K562 (cell line): ENCODE results near the gene MLST8. TPM values are rescaled to one million over a fixed set of nuclear protein-coding genes. Genes with fewer than 3 reads are reported as not detected.

Experiments used
- BHLHE40 ChIP-seq: IDR thresholded peaks from 2 replicates; pipeline ENCODE4 v1.6.1; 2011; ENCODE audit warnings: low read length, improper control_type of control experiment
- CTCF ChIP-seq, 3 experiments: IDR thresholded peaks in 2 of 3; conservative IDR thresholded peaks in 1 of 3; 2 replicates each; pipeline ENCODE4 v1.5.1; 2011 to 2012; ENCODE audit warnings: low read length in 3 of 3, mild to moderate bottlenecking in 3 of 3, control low read depth in 2 of 3, improper control_type of control experiment in 1 of 3, inconsistent platforms in 1 of 3, low read depth in 1 of 3, mixed read lengths in 1 of 3, moderate library complexity in 1 of 3; ENCODE audit not compliant: insufficient read depth in 2 of 3
- DPF2 ChIP-seq: fragments of 450-650 bp; IDR thresholded peaks from 2 replicates; pipeline ENCODE4 v1.6.1; 2016
- GATAD2A ChIP-seq: fragments of 450-650 bp; IDR thresholded peaks from 2 replicates; pipeline ENCODE4 v1.6.1; 2017
- KLF13 ChIP-seq: fragments of 450-650 bp; IDR thresholded peaks from 2 replicates; pipeline ENCODE4 v1.6.1; 2016; ENCODE audit warnings: missing genetic modification characterization, low read depth, mild to moderate bottlenecking, missing compliant biosample characterization, moderate library complexity, borderline replicate concordance
- L3MBTL2 ChIP-seq: fragments of 450-650 bp; IDR thresholded peaks from 2 replicates; pipeline ENCODE4 v1.6.1; 2016; ENCODE audit warnings: mild to moderate bottlenecking, moderate library complexity
- NR1H2 ChIP-seq: sonication (generic); formaldehyde crosslinking; IDR thresholded peaks from 2 replicates; pipeline ENCODE4 v1.4.0; 2020; ENCODE audit warnings: mild to moderate bottlenecking, missing genetic modification reagents
- POLR2AphosphoS2 ChIP-seq: IDR thresholded peaks from 2 replicates; pipeline ENCODE4 v1.6.1; 2012; ENCODE audit warnings: low read length, improper control_type of control experiment
- POU5F1 ChIP-seq: fragments of 150-350 bp; IDR thresholded peaks from 2 replicates; pipeline ENCODE4 v1.6.1; 2014; ENCODE audit warnings: borderline replicate concordance, low read length, low read depth, mild to moderate bottlenecking; ENCODE audit not compliant: partially characterized antibody
- RERE ChIP-seq: sonication (generic); formaldehyde crosslinking; IDR thresholded peaks from 2 replicates; pipeline ENCODE4 v1.8.0; 2023; ENCODE audit warnings: missing genetic modification reagents, mild to moderate bottlenecking, borderline replicate concordance
- RNF2 ChIP-seq: sonication (generic); IDR thresholded peaks from 2 replicates; pipeline ENCODE4 v1.6.1; 2016
- TSHZ1 ChIP-seq: fragments of 250-450 bp; sonication (Bioruptor Pico); IDR thresholded peaks from 2 replicates; pipeline ENCODE4 v1.4.0; 2020; ENCODE audit warnings: mild to moderate bottlenecking, moderate library complexity
- XRCC4 ChIP-seq: IDR thresholded peaks from one replicate; pipeline ENCODE4 v1.6.1; 2011; ENCODE audit not compliant: insufficient read depth, insufficient read length; ENCODE audit errors: extremely low read depth
- ZBTB33 ChIP-seq: sonication (generic); formaldehyde crosslinking; IDR thresholded peaks from 2 replicates; pipeline ENCODE4 v1.8.1; 2023; ENCODE audit warnings: mild to moderate bottlenecking, missing genetic modification reagents
- polyA plus RNA-seq, 8 experiments: library from polyadenylated mRNA; depleted of rRNA in 4 of 8; stranded (reverse) in 5 of 8; unstranded in 3 of 8; fragments of >200 nt; fragmentation: Nextera tagmentation in 2 of 8; fragmentation: Illumina TruSeq in 1 of 8; extraction: Ambion mirVana in 2 of 8; extraction: Trizol in 1 of 8; gene quantifications; 2 replicates each; pipeline versions ENCODE4 v1.2.1 to v1.2.3, GENCODE V29; 2011 to 2014; ENCODE audit warnings: inconsistent platforms in 1 of 8, missing spikeins in 1 of 8
- total RNA-seq, 7 experiments: library from RNA; depleted of rRNA in 6 of 7; stranded (reverse); fragments of >200 nt in 6 of 7; fragmentation: Illumina TruSeq in 2 of 7; extraction: Trizol in 2 of 7; gene quantifications; 2 replicates each; pipeline versions ENCODE4 v1.2.1 to v1.2.3, GENCODE V29; 2011 to 2021; ENCODE audit warnings: low replicate concordance in 1 of 7

MLST8 gene
- total and polyA plus RNA-seq, 9 of the 15 experiments (the other 6 are each of a cell fraction or from before 2014, with no cell fraction given): 1.5 to 116 (median 43.3) TPM

GRCh38 chr16:2223221-2223941, 18.1 kb downstream of the MLST8 start, which contains the start of gene E4F1 (continued):
- TF ChIP-seq TSHZ1 (CRISPR knock-in tag): no peak
- peak; percentile 50; the same call in 1 of the 2 replicates for TF ChIP-seq RNF2
- no peak for TF ChIP-seq RERE (CRISPR knock-in tag)
- TF ChIP-seq XRCC4: no peak
- TF ChIP-seq POLR2AphosphoS2: no peak
- no peak; the same call in 1 of the 2 replicates for TF ChIP-seq KLF13 (tag)
- TF ChIP-seq CTCF (IDR thresholded peaks at IDR 0.05 in 2 of 3, conservative IDR thresholded peaks at IDR 0.05 in 1 of 3; ENCODE audit: insufficient read depth in 2 of 3, low read depth in 1 of 3, low read length in 3 of 3): 0 out of 6 replicates have a peak, but pooled peaks of 1 of the 3 experiments have one; percentile 1
- TF ChIP-seq GATAD2A: 0 out of 2 replicates have a peak, but pooled peaks have one; percentile 16
- peak; percentile 56 for TF ChIP-seq L3MBTL2
- TF ChIP-seq ZBTB33 (CRISPR knock-in tag): no peak
- no peak for TF ChIP-seq POU5F1
- TF ChIP-seq DPF2: no peak; the same call in 1 of the 2 replicates
- peak; percentile 7; the same call in 1 of the 2 replicates for TF ChIP-seq BHLHE40
- TF ChIP-seq NR1H2 (CRISPR knock-in tag): no peak
